Panc1 (cell line): ENCODE data around the gene PRPF39.

Source experiments
- POLR2AphosphoS5 ChIP-seq: IDR thresholded peaks from 2 replicates; pipeline ENCODE4 v1.6.1; 2012; ENCODE audit warnings: mild to moderate bottlenecking, low read depth, low read length, moderate library complexity
- TCF7L2 ChIP-seq: IDR thresholded peaks from 2 replicates; pipeline ENCODE4 v1.6.1; 2011; ENCODE audit warnings: mild to moderate bottlenecking, low read depth, low read length, inconsistent platforms
- TF ChIP-seq, protein P1 (sequence below): fragments of 450-650 bp; IDR thresholded peaks from 2 replicates; pipeline ENCODE4 v1.5.1; 2017; ENCODE audit warnings: mild to moderate bottlenecking

DNA sequence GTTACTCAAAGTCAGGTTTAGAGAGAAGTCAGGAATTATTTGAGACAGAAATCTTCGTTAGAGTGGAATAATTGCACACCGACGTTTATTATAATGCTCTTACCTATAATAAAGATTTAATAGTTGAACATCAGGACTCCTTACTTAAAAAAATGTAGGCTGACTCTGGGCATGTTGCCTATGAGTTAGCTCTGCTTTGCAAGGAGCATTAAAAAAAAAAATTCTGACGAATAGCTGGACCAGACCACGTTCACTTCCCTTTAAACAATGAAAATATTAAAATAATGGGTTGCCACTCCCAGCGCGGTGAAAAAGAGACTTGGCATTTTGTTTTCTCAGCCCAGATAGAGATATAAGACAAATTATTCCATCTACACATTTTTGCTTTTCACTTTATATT lies 51.2 kb downstream of the PRPF39 start:
- TF ChIP-seq, protein P1, sequence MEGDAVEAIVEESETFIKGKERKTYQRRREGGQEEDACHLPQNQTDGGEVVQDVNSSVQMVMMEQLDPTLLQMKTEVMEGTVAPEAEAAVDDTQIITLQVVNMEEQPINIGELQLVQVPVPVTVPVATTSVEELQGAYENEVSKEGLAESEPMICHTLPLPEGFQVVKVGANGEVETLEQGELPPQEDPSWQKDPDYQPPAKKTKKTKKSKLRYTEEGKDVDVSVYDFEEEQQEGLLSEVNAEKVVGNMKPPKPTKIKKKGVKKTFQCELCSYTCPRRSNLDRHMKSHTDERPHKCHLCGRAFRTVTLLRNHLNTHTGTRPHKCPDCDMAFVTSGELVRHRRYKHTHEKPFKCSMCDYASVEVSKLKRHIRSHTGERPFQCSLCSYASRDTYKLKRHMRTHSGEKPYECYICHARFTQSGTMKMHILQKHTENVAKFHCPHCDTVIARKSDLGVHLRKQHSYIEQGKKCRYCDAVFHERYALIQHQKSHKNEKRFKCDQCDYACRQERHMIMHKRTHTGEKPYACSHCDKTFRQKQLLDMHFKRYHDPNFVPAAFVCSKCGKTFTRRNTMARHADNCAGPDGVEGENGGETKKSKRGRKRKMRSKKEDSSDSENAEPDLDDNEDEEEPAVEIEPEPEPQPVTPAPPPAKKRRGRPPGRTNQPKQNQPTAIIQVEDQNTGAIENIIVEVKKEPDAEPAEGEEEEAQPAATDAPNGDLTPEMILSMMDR = no peak
- TF ChIP-seq TCF7L2 (no peak), POLR2AphosphoS5 (no peak)
